WTC11 (cell line): Measurements from ENCODE around the gene FGD3.

Experiments
- CREM ChIP-seq: sonication (generic); formaldehyde crosslinking; IDR thresholded peaks from 2 replicates; pipeline ENCODE4 v1.8.1; 2022; ENCODE audit warnings: mild to moderate bottlenecking, missing genetic modification reagents, moderate library complexity
- CTCF ChIP-seq: fragments of 200-600 bp; IDR thresholded peaks from 2 replicates; pipeline ENCODE4 v1.8.0; 2022; ENCODE audit warnings: antibody characterized with exemption
- E2F4 ChIP-seq: sonication (generic); formaldehyde crosslinking; IDR thresholded peaks from 2 replicates; pipeline ENCODE4 v1.8.1; 2022; ENCODE audit warnings: low read depth, mild to moderate bottlenecking, moderate library complexity, missing genetic modification reagents, borderline replicate concordance
- ZNF317 ChIP-seq: sonication (generic); formaldehyde crosslinking; IDR thresholded peaks from 2 replicates; pipeline ENCODE4 v1.8.1; 2023; ENCODE audit warnings: low read depth, mild to moderate bottlenecking, moderate library complexity, missing genetic modification reagents, borderline replicate concordance

- TF ChIP-seq CTCF (no peak), E2F4 (CRISPR knock-in tag) (no peak), CREM (CRISPR knock-in tag) (no peak), ZNF317 (CRISPR knock-in tag) (no peak)
Observed at GRCh38 chr9:93025736-93026135, 78.4 kb downstream of the FGD3 start.
